ENCODE results near the gene SPATA21. TPM values are rescaled to one million over a fixed set of nuclear protein-coding genes. Genes with fewer than 3 reads are reported as not detected.

The SPATA21 gene
- total RNA-seq, 4 donors from 2014 or later = not detected

DNA sequence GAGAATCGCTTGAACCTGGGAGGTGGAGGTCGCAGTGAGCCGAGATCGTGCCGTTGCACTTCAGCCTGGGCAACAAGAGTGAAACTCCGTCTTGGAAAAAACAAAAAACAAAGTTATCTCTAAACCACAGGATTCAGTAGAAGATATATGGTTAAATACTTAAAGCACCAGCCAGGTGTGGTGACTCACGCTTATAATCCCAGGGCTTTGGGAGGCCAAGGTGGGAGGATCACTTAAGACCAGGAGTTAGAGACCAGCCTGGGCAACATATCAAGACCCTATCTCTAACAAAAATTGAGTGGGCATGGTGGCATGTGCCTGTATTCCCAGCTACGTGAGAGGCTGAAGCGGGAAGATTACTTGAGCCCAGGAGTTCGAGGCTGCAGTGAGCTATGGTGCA, 8.9 kb upstream of the SPATA21 start:
- peaks cover 29 to 31% of the 10 kb centered on the region in 2 donors for H3K36me3 ChIP-seq
- H3K9me3 ChIP-seq = no peaks in the 10 kb centered on the region
- no peak overlapping the region for H3K4me3 ChIP-seq (replicated peaks in 1 of 3)
- intact Hi-C loops (cut with DNase I) = loop anchor here (10.0 kb wide), 1 partner anchor 49 kb away; no protein-coding TSS in a partner anchor
- no peak for DNase-seq
- H3K27me3 ChIP-seq = no peaks in the 10 kb centered on the region
- H3K4me1 ChIP-seq = peaks cover 4 to 7% of the 10 kb centered on the region in 2 donors
- TF ChIP-seq, protein P1, sequence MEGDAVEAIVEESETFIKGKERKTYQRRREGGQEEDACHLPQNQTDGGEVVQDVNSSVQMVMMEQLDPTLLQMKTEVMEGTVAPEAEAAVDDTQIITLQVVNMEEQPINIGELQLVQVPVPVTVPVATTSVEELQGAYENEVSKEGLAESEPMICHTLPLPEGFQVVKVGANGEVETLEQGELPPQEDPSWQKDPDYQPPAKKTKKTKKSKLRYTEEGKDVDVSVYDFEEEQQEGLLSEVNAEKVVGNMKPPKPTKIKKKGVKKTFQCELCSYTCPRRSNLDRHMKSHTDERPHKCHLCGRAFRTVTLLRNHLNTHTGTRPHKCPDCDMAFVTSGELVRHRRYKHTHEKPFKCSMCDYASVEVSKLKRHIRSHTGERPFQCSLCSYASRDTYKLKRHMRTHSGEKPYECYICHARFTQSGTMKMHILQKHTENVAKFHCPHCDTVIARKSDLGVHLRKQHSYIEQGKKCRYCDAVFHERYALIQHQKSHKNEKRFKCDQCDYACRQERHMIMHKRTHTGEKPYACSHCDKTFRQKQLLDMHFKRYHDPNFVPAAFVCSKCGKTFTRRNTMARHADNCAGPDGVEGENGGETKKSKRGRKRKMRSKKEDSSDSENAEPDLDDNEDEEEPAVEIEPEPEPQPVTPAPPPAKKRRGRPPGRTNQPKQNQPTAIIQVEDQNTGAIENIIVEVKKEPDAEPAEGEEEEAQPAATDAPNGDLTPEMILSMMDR (IDR thresholded peaks at IDR 0.05) = no peak
- TF ChIP-seq POLR2A (IDR thresholded peaks at IDR 0.05) = no peak
- H3K27ac ChIP-seq = no peak overlapping the region
- WGBS, 2 donors = 85 to 92% methylated on average over 10 of the region's 10 CpGs

DNA sequence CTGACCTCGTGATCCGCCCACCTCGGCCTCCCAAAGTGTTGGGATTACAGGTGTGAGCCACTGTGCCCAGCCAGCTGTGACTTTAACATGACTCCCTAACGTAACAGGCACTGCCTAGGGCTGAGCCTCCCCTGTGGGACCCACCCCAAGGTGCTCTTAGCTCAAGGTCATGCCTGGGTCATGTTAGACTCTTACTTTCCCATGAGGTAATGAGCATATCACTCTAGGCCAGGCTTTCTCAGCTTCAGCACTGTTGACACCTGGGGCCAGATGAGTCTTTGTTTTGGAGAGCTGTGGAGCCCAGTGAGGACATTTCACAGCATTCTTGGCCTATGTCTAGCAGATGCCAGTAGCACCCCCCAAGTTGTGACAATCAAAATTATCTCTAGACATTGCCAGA, 7.8 kb upstream of the SPATA21 start:
- H3K4me1 ChIP-seq = peaks cover 7% of the 10 kb centered on the region in 2 donors
- no peak for TF ChIP-seq POLR2A (IDR thresholded peaks at IDR 0.05)
- TF ChIP-seq, protein P1 (IDR thresholded peaks at IDR 0.05) = no peak
- H3K27ac ChIP-seq = no peak overlapping the region
- intact Hi-C loops (cut with DNase I) = loop anchor here (10.0 kb wide), 1 partner anchor 50 kb away; no protein-coding TSS in a partner anchor
- peaks cover 24 to 27% of the 10 kb centered on the region in 2 donors for H3K36me3 ChIP-seq
- no peak for DNase-seq
- 88 to 96% methylated on average over 4 of the region's 4 CpGs for WGBS, 2 donors
- H3K9me3 ChIP-seq = no peaks in the 10 kb centered on the region
- no peak overlapping the region for H3K4me3 ChIP-seq (replicated peaks in 1 of 3)
- H3K27me3 ChIP-seq = no peaks in the 10 kb centered on the region

DNA sequence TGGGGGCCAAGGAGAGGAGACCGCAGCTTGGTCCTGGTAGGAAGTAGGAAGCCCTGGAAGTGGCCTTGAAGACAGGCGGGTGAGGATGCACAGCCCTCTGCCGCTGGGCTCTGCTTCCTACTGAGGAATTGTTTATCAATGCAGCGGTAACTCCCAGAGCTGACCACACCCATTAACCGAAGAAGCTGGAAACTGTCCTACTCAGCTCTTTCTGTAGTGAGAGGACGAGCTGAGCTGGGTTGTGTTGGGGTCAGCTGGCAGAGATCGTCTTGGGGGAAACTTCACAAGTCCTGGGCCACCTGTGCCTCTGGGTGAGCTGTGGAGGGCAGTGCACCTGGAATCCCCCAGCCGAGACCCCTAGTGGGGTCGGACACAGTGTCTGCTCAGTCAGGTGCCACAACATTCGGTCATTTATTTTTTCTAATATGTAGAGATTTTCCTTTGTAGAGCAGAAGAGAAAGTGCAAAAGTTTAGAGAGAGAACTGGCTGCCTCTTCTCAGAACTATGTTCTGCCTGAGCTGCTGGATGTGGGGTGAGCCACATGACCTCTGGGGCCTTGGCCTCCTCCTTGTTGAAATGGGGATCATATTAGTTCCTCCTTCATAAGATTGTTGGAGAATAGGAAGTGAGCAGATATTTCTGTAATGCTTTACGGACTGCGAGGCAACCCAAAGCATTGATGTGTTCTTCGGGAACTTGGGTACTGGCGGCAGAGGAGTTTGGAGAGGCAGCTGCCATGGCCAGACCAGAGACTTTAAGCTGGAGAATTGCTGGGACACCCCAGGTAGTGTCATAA, 6.9 kb upstream of the SPATA21 start:
- intact Hi-C loops (cut with DNase I) = loop anchor here (10.0 kb wide), 1 partner anchor 51 kb away; no protein-coding TSS in a partner anchor
- no peak overlapping the region for H3K27ac ChIP-seq
- no peaks in the 10 kb centered on the region for H3K27me3 ChIP-seq
- DNase-seq = no peak
- H3K36me3 ChIP-seq = peaks cover 18% of the 10 kb centered on the region in 2 donors
- no peak overlapping the region for H3K4me3 ChIP-seq (replicated peaks in 1 of 3)
- WGBS, 2 donors = 82 to 85% methylated on average over 13 to 14 of the region's 14 CpGs
- H3K9me3 ChIP-seq = no peaks in the 10 kb centered on the region
- TF ChIP-seq, protein P1 (IDR thresholded peaks at IDR 0.05) = no peak
- TF ChIP-seq POLR2A (IDR thresholded peaks at IDR 0.05) = no peak
- H3K4me1 ChIP-seq = peaks cover 7% of the 10 kb centered on the region in 2 donors

DNA sequence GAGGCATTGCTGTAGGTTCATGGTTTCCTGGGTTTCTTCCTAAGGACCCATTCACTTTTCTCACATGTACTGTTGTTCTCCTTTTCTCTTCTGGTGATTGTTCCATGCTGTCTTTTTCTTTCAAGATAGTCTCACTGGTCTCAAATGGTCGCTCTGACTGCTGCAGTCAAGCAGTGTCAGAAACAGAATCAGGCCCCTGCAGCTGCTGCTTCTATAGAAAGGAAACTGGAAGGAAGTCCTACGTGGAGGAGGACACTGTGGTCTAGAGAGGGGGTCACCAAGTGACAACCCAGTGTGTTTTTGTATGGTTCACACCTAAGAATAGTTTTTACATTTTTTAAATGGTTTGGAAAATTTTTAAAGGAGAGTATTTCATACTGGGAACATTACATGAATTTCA, 5.7 kb upstream of the SPATA21 start:
- Histone ChIP-seq H3K4me1 (peaks cover 7% of the 10 kb centered on the region in 2 donors), H3K27ac (no peak overlapping the region), H3K27me3 (no peaks in the 10 kb centered on the region), H3K9me3 (no peaks in the 10 kb centered on the region), H3K36me3 (peaks cover 5 to 8% of the 10 kb centered on the region in 2 donors), H3K4me3 (replicated peaks in 1 of 3) (no peak overlapping the region)
- 80 to 81% methylated on average over 2 of the region's 2 CpGs for WGBS, 2 donors
- no peak for TF ChIP-seq POLR2A (IDR thresholded peaks at IDR 0.05)
- TF ChIP-seq, protein P1 (IDR thresholded peaks at IDR 0.05) = no peak
- no peak for DNase-seq
- intact Hi-C loops (cut with DNase I) = loop anchor here (10.0 kb wide), 1 partner anchor 52 kb away; no protein-coding TSS in a partner anchor

DNA sequence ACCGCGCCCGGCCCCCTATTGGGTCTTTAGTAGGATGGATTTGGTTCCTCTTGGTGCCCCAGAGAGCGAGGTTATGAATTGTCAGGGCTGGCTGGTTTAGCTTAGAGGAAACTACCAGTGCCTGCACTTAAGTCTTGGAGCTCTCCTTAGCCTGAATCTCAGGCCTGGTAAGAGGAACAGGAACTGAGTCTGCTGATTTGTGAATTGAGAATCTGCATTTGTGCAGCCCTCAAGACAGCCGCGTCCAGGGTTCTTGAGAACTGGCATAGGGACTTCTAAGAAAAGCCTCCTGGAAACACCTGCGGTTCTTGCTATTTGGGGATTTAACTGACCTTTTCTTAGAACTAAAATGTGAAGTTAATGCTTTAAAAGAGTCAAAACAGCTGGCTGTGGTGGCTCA, 5.0 kb upstream of the SPATA21 start:
- Histone ChIP-seq H3K27me3 (no peaks in the 10 kb centered on the region), H3K36me3 (peaks cover 5 to 8% of the 10 kb centered on the region in 2 donors), H3K4me3 (replicated peaks in 1 of 3) (no peak overlapping the region), H3K9me3 (no peaks in the 10 kb centered on the region), H3K27ac (no peak overlapping the region), H3K4me1 (peaks cover 7% of the 10 kb centered on the region in 2 donors)
- 85 to 93% methylated on average over 5 to 7 of the region's 7 CpGs for WGBS, 2 donors
- intact Hi-C loops (cut with DNase I) = loop anchor here (10.0 kb wide), 1 partner anchor 53 kb away; no protein-coding TSS in a partner anchor
- no peak for DNase-seq
- no peak for TF ChIP-seq POLR2A (IDR thresholded peaks at IDR 0.05)
- TF ChIP-seq, protein P1 (IDR thresholded peaks at IDR 0.05) = no peak

Measured in thyroid gland (tissue), 4 donors.